Lower lobe of right lung (tissue), 2 donors: ENCODE results near the gene PKP4. TPM values are rescaled to one million over a fixed set of nuclear protein-coding genes. Genes with fewer than 3 reads are reported as not detected.

Experiments used
- ATAC-seq, 2 donors: fragments of 200-7000 bp; cut with Tn5 transposase; one replicate each; pipeline ENCODE4 v1.9.1; 2020 to 2022; ENCODE audit warnings: mild to moderate bottlenecking in 2 of 2, moderate library complexity in 2 of 2
- DNase-seq: peaks from one replicate; pipeline ENCODE4 v3.0.0-alpha.2; 2020
- H3K27ac ChIP-seq: fragments of 200-600 bp; one replicate; pipeline ENCODE4 v1.8.0; 2022
- H3K27me3 ChIP-seq: fragments of 200-600 bp; one replicate; pipeline ENCODE4 v1.8.0; 2022; ENCODE audit warnings: low read depth
- H3K36me3 ChIP-seq: fragments of 200-600 bp; one replicate; pipeline ENCODE4 v1.8.0; 2022; ENCODE audit warnings: mild to moderate bottlenecking
- H3K4me1 ChIP-seq: fragments of 200-600 bp; one replicate; pipeline ENCODE4 v1.8.0; 2022
- H3K4me3 ChIP-seq: fragments of 200-600 bp; one replicate; pipeline ENCODE4 v1.8.0; 2022; ENCODE audit warnings: mild to moderate bottlenecking
- H3K9me3 ChIP-seq: fragments of 200-600 bp; one replicate; pipeline ENCODE4 v1.8.0; 2022
- CTCF ChIP-seq: fragments of 200-600 bp; IDR thresholded peaks from one replicate; pipeline ENCODE4 v1.8.0; 2022; ENCODE audit warnings: antibody characterized with exemption, mild to moderate bottlenecking
- intact Hi-C: fragments of 100-400 bp; cut with DNase I; formaldehyde crosslinking; loops from one replicate; pipeline ENCODE4 v1.11.0; 2022
- total RNA-seq: library from RNA; stranded (reverse); fragmentation: NEBNext Ultra II Directional; extraction: Animal tissue kit (Norgen Biotek cat#: 25700); gene quantifications from one replicate; pipeline ENCODE4 v1.2.1, GENCODE V29; 2021
- donor health status: DM: no; HTN: yes; CAD: no; lungs with severe emphysema.

Gene PKP4
- total RNA-seq, 1 donor from 2014 or later = 57.0 TPM

GRCh38 chr2:158724803-158725381 lies 268.1 kb downstream of the PKP4 start:
- intact Hi-C loops = no loop called here
- H3K4me3 ChIP-seq = no peak overlapping the region
- no peaks in the 10 kb centered on the region for H3K9me3 ChIP-seq
- H3K36me3 ChIP-seq = no peaks in the 10 kb centered on the region
- peak overlapping the region; percentile 37 for H3K27ac ChIP-seq
- ATAC-seq (peak; percentile 87 to 92), DNase-seq (no peak)
- TF ChIP-seq CTCF = no peak
- no peaks in the 10 kb centered on the region for H3K27me3 ChIP-seq
- peaks cover 23% of the 10 kb centered on the region for H3K4me1 ChIP-seq

GRCh38 chr2:158725441-158725891 lies 268.7 kb downstream of the PKP4 start:
- Histone ChIP-seq H3K36me3 (no peaks in the 10 kb centered on the region), H3K4me1 (peaks cover 23% of the 10 kb centered on the region), H3K27ac (no peak overlapping the region), H3K9me3 (no peaks in the 10 kb centered on the region), H3K4me3 (no peak overlapping the region), H3K27me3 (no peaks in the 10 kb centered on the region)
- intact Hi-C loops = no loop called here
- DNase-seq = no peak
- no peak for ATAC-seq
- no peak for TF ChIP-seq CTCF

- no peak overlapping the region for H3K27ac ChIP-seq
- no peak for TF ChIP-seq CTCF
- ATAC-seq = no peak
Measured at GRCh38 chr2:158726911-158727592, 270.3 kb downstream of the PKP4 start.

GRCh38 chr2:158728422-158728821 lies 271.7 kb downstream of the PKP4 start:
- no peak for TF ChIP-seq CTCF
- intact Hi-C loops = no loop called here
- Histone ChIP-seq H3K4me3 (no peak overlapping the region), H3K27me3 (no peaks in the 10 kb centered on the region), H3K36me3 (no peaks in the 10 kb centered on the region), H3K4me1 (peaks cover 16% of the 10 kb centered on the region), H3K27ac (no peak overlapping the region), H3K9me3 (no peaks in the 10 kb centered on the region)
- ATAC-seq (no peak), DNase-seq (no peak)

More at GRCh38 chr2:158726911-158727592, 270.3 kb downstream of the PKP4 start:
- H3K4me1 ChIP-seq = peaks cover 23% of the 10 kb centered on the region
- no peaks in the 10 kb centered on the region for H3K9me3 ChIP-seq
- DNase-seq = no peak
- intact Hi-C loops = no loop called here
- H3K27me3 ChIP-seq = no peaks in the 10 kb centered on the region
- H3K4me3 ChIP-seq = no peak overlapping the region
- H3K36me3 ChIP-seq = no peaks in the 10 kb centered on the region

GRCh38 chr2:158729451-158729850 lies 272.7 kb downstream of the PKP4 start:
- Histone ChIP-seq H3K4me1 (peaks cover 5% of the 10 kb centered on the region), H3K9me3 (no peaks in the 10 kb centered on the region), H3K36me3 (no peaks in the 10 kb centered on the region), H3K27me3 (no peaks in the 10 kb centered on the region), H3K4me3 (no peak overlapping the region), H3K27ac (no peak overlapping the region)
- ATAC-seq (no peak), DNase-seq (no peak)
- intact Hi-C loops = no loop called here
- no peak for TF ChIP-seq CTCF
